NCI-H2196 treated with DMSO at 0.1 percent for 48 hours (cell line): ENCODE data around the gene OR10J5.
"Not testable (repeated sequence)": the region's sequence is repeated elsewhere in the genome, so short reads cannot be mapped to it uniquely, and the experiment has no call there.

Source experiments
- DNase-seq: peaks from one replicate; lab custom pipeline; 2025; ENCODE audit not compliant: unreplicated experiment; lab: John Stamatoyannopoulos, UW

Gene OR10J5

GRCh38 chr1:159535907-159536306 lies at the start of gene OR10J5:
Gene OR10J5 (minus strand): TSS chr1:159536007. CDS start chr1:159536007, 0 bp downstream.
- DNase-seq: no peak

- no peak for DNase-seq
Measured at GRCh38 chr1:159584536-159584935, 48.7 kb upstream of the OR10J5 start.

DNA sequence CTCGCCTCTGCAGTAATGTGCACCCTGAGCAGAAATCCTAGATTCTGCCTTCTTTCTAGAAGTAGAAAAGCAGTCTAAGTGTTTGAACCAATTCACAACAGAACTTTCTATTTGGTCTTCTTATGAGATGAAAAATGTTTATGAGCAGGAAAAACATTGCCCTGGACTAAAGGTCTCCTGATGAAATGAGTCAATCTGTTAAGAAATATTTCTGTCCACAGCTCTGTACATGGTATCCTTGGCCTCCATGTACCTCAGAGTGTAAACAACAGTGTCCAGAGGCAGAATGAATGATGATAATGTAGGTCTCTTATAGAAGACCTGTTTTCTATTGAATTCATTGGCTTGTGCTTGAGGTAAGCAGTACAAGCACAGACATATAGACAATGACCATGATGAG lies 45.6 kb upstream of the OR10J5 start:
- no peak for DNase-seq

- DNase-seq: no peak
Measured at GRCh38 chr1:159580340-159580739, 44.5 kb upstream of the OR10J5 start.

GRCh38 chr1:159577446-159577845 lies 41.6 kb upstream of the OR10J5 start:
- no peak for DNase-seq

GRCh38 chr1:159562680-159563079 lies 26.9 kb upstream of the OR10J5 start:
- DNase-seq: no peak

DNA sequence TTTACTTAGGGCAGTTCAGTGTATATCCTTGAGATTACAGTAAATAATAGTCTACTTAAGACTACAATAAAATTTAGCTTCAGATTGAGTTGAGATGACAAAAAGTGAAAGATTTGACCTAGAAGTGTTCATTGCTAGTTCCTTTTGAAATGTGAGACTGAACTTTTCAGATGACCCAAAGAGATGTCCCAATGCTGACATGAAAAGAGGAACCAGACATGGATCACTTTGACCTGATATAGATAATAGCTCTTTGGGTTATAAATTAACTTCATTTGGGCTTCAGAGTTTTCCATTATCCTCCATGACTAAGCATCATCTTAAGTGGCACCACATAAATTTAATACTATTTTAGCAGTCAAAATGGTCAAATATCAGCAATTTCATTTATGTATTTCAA lies 25.7 kb upstream of the OR10J5 start:
- no peak for DNase-seq

DNA sequence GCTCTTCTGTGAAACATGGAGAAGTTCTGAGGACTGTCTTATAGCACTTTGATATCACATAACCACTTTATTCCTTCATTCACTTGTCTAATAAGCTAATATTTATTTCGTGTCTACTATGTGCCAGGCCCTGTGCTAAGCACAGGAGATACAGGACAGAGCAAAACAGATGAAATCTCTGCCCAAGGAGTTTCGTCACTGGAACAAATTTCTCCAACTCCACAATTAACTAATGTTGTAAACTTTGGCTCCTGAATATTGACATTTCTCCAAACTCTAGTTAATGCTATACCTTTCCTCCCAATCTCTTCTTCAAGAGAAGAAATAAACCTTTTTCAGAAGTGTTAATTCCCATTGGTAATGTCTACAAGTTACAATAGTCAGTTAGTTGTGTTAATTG lies 24.8 kb upstream of the OR10J5 start:
- no peak for DNase-seq

DNA sequence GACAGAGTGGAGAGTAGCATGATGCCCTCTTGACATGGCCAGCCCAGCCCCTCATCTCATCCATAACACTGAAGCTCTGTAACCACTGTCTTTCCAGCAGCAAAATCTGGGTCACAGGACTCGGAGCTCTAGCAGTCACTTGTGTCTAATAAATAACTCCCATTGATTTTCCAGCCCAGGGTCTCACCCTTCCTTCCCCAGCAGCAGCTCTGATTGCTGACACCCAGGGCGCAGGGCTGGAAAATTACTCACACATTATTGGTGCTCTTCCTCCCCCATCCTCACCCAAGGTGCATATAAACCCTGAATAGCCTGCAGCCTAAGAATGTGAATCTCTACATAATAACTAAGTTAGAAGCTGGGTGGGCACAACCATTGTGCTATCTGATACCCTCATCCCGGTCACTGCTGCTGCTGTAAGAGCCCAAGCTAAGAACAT lies 21.1 kb upstream of the OR10J5 start:
- no peak for DNase-seq

- DNase-seq: no peak
Measured at GRCh38 chr1:159554696-159555095, 18.9 kb upstream of the OR10J5 start.

- no peak for DNase-seq
Measured at GRCh38 chr1:159554261-159554660, 18.5 kb upstream of the OR10J5 start.

GRCh38 chr1:159548126-159548525 lies 12.3 kb upstream of the OR10J5 start:
- no peak for DNase-seq

- no peak for DNase-seq
Measured at GRCh38 chr1:159532922-159533321, 2.9 kb downstream of the OR10J5 start.

GRCh38 chr1:159524792-159525191 lies 11.0 kb downstream of the OR10J5 start:
- DNase-seq: not testable (repeated sequence)

DNA sequence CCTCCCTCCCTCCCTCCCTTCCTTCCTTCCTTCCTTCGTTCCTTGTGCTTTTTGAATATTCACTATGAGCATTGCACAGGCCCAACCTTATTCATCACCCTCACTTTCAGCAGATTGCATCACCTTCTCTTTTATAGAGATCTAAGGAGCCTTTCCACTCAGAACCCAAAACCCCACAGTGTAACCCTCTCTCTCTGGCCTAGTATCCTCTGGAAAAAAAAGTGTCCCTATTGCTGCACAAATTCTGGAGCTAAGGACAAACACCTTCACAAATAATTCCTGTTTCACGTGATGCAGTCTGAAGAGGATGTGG lies 25.6 kb downstream of the OR10J5 start:
- DNase-seq: no peak

- DNase-seq: no peak
Measured at GRCh38 chr1:159509440-159510228, 26.2 kb downstream of the OR10J5 start.

DNA sequence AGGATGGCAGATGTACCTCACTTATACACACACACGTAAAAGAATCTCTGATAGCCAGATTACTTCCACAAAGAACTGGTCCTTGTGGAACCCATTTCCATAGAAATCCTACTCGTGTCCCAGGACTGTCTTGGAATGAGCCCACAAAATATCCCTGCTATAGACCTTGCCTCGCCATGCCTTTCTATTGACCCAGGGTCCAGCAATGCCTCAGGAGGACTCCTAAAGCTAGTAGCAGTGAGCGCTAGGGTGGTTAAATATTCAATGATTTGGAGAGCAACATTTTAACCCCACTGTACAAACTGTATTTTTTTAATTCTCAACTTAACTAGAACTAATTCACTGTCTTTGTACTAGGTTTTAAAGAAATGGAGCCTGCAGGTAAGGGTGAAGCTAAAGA lies 26.9 kb downstream of the OR10J5 start:
- DNase-seq: no peak

GRCh38 chr1:159505676-159506075 lies 30.1 kb downstream of the OR10J5 start:
- no peak for DNase-seq

- DNase-seq: no peak
Measured at GRCh38 chr1:159501082-159501481, 34.7 kb downstream of the OR10J5 start.

DNA sequence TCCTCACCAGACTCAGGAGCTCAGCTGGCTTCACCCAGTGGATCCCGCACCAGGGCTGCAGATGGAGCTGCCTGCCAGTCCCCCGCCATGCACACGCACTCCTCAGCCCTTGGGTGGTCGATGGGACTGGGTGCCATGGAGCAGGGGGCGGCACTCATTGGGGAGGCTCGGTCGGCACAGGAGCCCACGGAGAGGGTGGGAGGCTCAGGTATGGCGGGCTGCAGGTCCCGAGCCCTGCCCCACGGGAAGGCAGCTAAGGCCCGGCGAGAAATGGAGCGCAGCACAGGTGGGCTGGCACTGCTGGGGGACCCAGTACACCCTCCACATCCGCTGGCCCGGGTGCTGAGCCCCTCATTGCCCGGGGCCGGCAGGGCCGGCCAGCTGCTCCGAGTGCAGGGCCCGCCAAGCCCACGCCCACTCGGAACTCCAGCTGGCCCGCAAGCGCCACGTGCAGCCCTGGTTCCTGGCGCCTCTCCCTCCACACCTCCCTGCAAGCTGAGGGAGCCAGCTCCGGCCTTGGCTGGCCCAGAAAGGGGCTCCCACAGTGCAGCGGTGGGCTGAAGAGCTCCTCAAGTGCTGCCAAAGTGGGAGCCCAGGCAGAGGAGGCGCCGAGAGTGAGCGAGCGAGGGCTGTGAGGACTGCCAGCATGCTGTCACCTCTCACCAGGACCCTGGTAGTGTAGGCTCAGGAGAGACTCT lies 41.1 kb downstream of the OR10J5 start:
- not testable (repeated sequence) for DNase-seq

- no peak for DNase-seq
Measured at GRCh38 chr1:159493354-159493753, 42.5 kb downstream of the OR10J5 start.

DNA sequence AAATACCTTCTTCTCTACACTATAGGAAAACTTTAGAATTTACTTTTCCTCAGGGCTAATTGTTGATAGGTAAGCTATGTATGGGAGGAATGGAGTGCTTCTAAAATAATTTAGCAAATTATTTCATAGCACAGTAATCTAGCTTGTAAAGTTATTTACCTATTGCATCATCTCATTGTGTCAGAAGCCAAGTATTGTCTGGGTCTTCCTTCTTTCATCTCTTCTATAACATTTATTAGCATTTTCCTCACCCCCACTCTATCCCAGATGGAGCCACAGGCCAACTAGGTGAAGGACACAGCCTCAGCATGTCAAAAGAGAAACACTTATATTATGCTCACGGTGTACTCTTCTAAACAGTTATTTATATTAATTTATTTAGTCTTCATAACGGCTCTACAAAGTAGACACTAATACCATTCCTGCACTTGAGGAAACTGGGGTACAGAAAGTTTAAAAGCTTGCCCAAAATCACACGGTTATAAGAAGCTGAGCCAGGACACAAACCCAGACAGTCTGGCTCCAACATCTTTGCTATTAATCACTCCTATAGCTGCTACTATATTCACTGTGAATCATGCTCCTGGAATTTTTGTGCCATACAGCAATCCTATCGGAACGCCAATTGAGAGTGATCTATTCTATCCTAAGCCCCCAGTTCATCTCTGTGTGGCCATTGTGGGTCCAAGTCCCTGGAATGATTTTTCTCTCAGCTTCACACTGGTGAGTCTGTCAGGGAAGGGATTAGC lies 43.1 kb downstream of the OR10J5 start:
- no peak for DNase-seq
